Suprapubic skin (tissue), 4 donors: ENCODE data around the gene LCNL1. TPM values are rescaled to one million over a fixed set of nuclear protein-coding genes. Genes with fewer than 3 reads are reported as not detected.

Experiments
- DNase-seq, 2 donors: peaks; one replicate each; pipeline ENCODE4 v3.0.0-alpha.2; 2019; ENCODE audit warnings: low spot score in 2 of 2
- H3K27ac ChIP-seq: fragments of 200-600 bp; sonication (generic); one replicate; pipeline ENCODE4 v1.5.1; 2019
- H3K27me3 ChIP-seq: fragments of 200-600 bp; sonication (generic); one replicate; pipeline ENCODE4 v1.5.1; 2019
- H3K36me3 ChIP-seq: fragments of 200-600 bp; sonication (generic); one replicate; pipeline ENCODE4 v1.5.1; 2019
- H3K4me1 ChIP-seq: fragments of 200-600 bp; sonication (generic); one replicate; pipeline ENCODE4 v1.5.1; 2019
- H3K4me3 ChIP-seq: fragments of 200-600 bp; sonication (generic); one replicate; pipeline ENCODE4 v1.5.1; 2019; ENCODE audit warnings: mild to moderate bottlenecking
- H3K9me3 ChIP-seq: fragments of 200-600 bp; sonication (generic); one replicate; pipeline ENCODE4 v1.5.1; 2019
- CTCF ChIP-seq, 2 donors: fragments of 200-600 bp in 1 of 2; fragments of 450-650 bp in 1 of 2; sonication (generic) in 1 of 2; IDR thresholded peaks; one replicate each; pipeline ENCODE4 v1.5.1; 2016 to 2019; ENCODE audit warnings: antibody characterized with exemption in 2 of 2, mild to moderate bottlenecking in 1 of 2, moderate library complexity in 1 of 2
- EP300 ChIP-seq: sonication (generic); formaldehyde crosslinking; IDR thresholded peaks from one replicate; pipeline ENCODE4 v1.6.1; 2017; ENCODE audit warnings: antibody characterized with exemption
- POLR2A ChIP-seq, 2 donors: fragments of 450-650 bp; IDR thresholded peaks; one replicate each; pipeline ENCODE4 v1.6.1; 2017; ENCODE audit warnings: antibody characterized with exemption in 2 of 2, mild to moderate bottlenecking in 2 of 2, moderate library complexity in 2 of 2
- POLR2AphosphoS5 ChIP-seq, 3 donors: sonication (generic); formaldehyde crosslinking; IDR thresholded peaks; one replicate each; pipeline ENCODE4 v1.6.1; 2017; ENCODE audit warnings: antibody characterized with exemption in 3 of 3
- whole genome bisulfite sequencing: methylation state at CpG from one replicate; pipeline ENCODE4 v1.1.5; 2018; 5-methylcytosine and 5-hydroxymethylcytosine counted together
- total RNA-seq, 4 donors: library from RNA; depleted of rRNA; stranded (reverse); fragments of >200 nt; gene quantifications; one replicate each; pipeline ENCODE4 v1.1.0, GENCODE V29; 2016

LCNL1 gene
- total RNA-seq, 4 donors from 2014 or later, result 0.18 to 0.40 TPM; not detected in 2

- Histone ChIP-seq H3K27ac (no peak overlapping the region), H3K27me3 (no peaks in the 10 kb centered on the region), H3K9me3 (no peaks in the 10 kb centered on the region), H3K36me3 (peaks cover 42% of the 10 kb centered on the region), H3K4me1 (no peaks in the 10 kb centered on the region), H3K4me3 (no peak overlapping the region)
- 91% methylated on average over 12 of the region's 34 CpGs for WGBS
- no peak for DNase-seq
- TF ChIP-seq CTCF (IDR thresholded peaks at IDR 0.05) (no peak), POLR2A (IDR thresholded peaks at IDR 0.05) (no peak), POLR2AphosphoS5 (IDR thresholded peaks at IDR 0.05) (no peak), EP300 (no peak)
Observed at GRCh38 chr9:137019891-137020683, 37.3 kb downstream of the LCNL1 start.

GRCh38 chr9:137020771-137021567 lies 38.2 kb downstream of the LCNL1 start:
- Histone ChIP-seq H3K27me3 (no peaks in the 10 kb centered on the region), H3K9me3 (no peaks in the 10 kb centered on the region), H3K4me3 (no peak overlapping the region), H3K4me1 (peaks cover 6% of the 10 kb centered on the region), H3K36me3 (peaks cover 33% of the 10 kb centered on the region), H3K27ac (no peak overlapping the region)
- TF ChIP-seq CTCF (IDR thresholded peaks at IDR 0.05) (no peak), EP300 (no peak), POLR2AphosphoS5 (IDR thresholded peaks at IDR 0.05) (no peak), POLR2A (IDR thresholded peaks at IDR 0.05) (no peak)
- WGBS, result 94% methylated on average over 6 of the region's 32 CpGs
- no peak for DNase-seq

DNA sequence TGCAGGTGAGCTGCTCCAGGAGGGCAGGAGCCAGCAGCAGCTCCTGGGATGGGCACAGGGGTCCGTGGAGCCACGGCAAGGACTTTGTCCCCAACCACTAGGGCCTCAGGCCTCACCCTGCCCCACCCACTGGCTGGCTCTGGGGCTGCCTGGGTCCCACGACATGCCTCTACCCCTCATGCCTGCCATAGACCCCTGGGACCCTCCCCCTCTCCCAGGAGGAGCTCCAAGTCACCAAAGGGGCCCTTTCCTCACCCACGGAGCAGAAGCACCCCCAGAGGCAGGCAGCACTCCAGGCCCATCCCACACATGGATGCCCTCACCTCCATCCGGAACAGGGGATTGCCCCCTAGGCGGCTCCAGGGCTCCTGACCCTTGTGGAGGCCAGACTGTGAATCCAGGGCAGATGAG lies 38.8 kb downstream of the LCNL1 start:
- H3K4me3 ChIP-seq, result no peak overlapping the region
- H3K27me3 ChIP-seq, result no peaks in the 10 kb centered on the region
- peaks cover 27% of the 10 kb centered on the region for H3K36me3 ChIP-seq
- DNase-seq, result no peak
- no peak for TF ChIP-seq POLR2A (IDR thresholded peaks at IDR 0.05)
- no peak for TF ChIP-seq POLR2AphosphoS5 (IDR thresholded peaks at IDR 0.05)
- TF ChIP-seq CTCF (IDR thresholded peaks at IDR 0.05), result no peak
- no peak for TF ChIP-seq EP300
- H3K4me1 ChIP-seq, result peaks cover 12% of the 10 kb centered on the region
- H3K27ac ChIP-seq, result no peak overlapping the region
- H3K9me3 ChIP-seq, result no peaks in the 10 kb centered on the region
- WGBS, result 80% methylated on average over 3 of the region's 6 CpGs

- WGBS, result 43% methylated on average over 19 of the region's 30 CpGs
- H3K4me3 ChIP-seq, result no peak overlapping the region
- H3K4me1 ChIP-seq, result peaks cover 18% of the 10 kb centered on the region
- H3K27ac ChIP-seq, result no peak overlapping the region
- H3K36me3 ChIP-seq, result peaks cover 22% of the 10 kb centered on the region
- H3K27me3 ChIP-seq, result no peaks in the 10 kb centered on the region
- no peak for DNase-seq
- TF ChIP-seq EP300, result no peak
- no peak for TF ChIP-seq POLR2AphosphoS5 (IDR thresholded peaks at IDR 0.05)
- TF ChIP-seq POLR2A (IDR thresholded peaks at IDR 0.05), result no peak
- no peak for TF ChIP-seq CTCF (IDR thresholded peaks at IDR 0.05)
- no peaks in the 10 kb centered on the region for H3K9me3 ChIP-seq
Observed at GRCh38 chr9:137021979-137022661, 39.3 kb downstream of the LCNL1 start.

- Histone ChIP-seq H3K4me3 (no peak overlapping the region), H3K36me3 (peaks cover 17% of the 10 kb centered on the region), H3K27ac (no peak overlapping the region), H3K9me3 (no peaks in the 10 kb centered on the region), H3K4me1 (peaks cover 23% of the 10 kb centered on the region), H3K27me3 (no peaks in the 10 kb centered on the region)
- TF ChIP-seq POLR2AphosphoS5 (IDR thresholded peaks at IDR 0.05) (no peak), POLR2A (IDR thresholded peaks at IDR 0.05) (no peak), CTCF (IDR thresholded peaks at IDR 0.05) (no peak), EP300 (no peak)
- no peak for DNase-seq
- WGBS, result 91% methylated on average over 19 of the region's 23 CpGs
Observed at GRCh38 chr9:137022662-137023008, 39.8 kb downstream of the LCNL1 start.
